NB4 (cell line): ENCODE data around the gene GDI2.

Experiments
- DNase-seq: peaks from one replicate; pipeline ENCODE4 v3.0.0; 2010; ENCODE audit warnings: low read depth
- H3K4me3 ChIP-seq: one replicate; pipeline ENCODE4 v1.5.1; 2011; ENCODE audit warnings: mild to moderate bottlenecking, low read depth, low read length, moderate library complexity
- CTCF ChIP-seq: IDR thresholded peaks from one replicate; pipeline ENCODE4 v1.5.1; 2012; ENCODE audit warnings: low read depth, low read length
- MAX ChIP-seq: IDR thresholded peaks from 2 replicates; pipeline ENCODE4 v1.6.1; 2011; ENCODE audit warnings: low read depth, low read length
- MYC ChIP-seq: IDR thresholded peaks from 2 replicates; pipeline ENCODE4 v1.6.1; 2011; ENCODE audit warnings: low read depth, low read length
- POLR2A ChIP-seq: IDR thresholded peaks from 2 replicates; pipeline ENCODE4 v1.6.1; 2011; ENCODE audit warnings: mild to moderate bottlenecking; ENCODE audit not compliant: insufficient read length; ENCODE audit errors: extremely low read depth

Gene GDI2

GRCh38 chr10:5738427-5738826, 74.8 kb downstream of the GDI2 start:
- H3K4me3 ChIP-seq = no peak overlapping the region
- no peak for DNase-seq
- TF ChIP-seq MYC (no peak), POLR2A (no peak), MAX (no peak), CTCF (no peak)

GRCh38 chr10:5737352-5737751, 75.9 kb downstream of the GDI2 start:
- H3K4me3 ChIP-seq = no peak overlapping the region
- no peak for TF ChIP-seq MAX
- TF ChIP-seq MYC = no peak
- TF ChIP-seq POLR2A = no peak
- no peak for TF ChIP-seq CTCF
- no peak for DNase-seq

- TF ChIP-seq CTCF (no peak), MAX (no peak), POLR2A (no peak), MYC (no peak)
- no peak overlapping the region for H3K4me3 ChIP-seq
- no peak for DNase-seq
Observed at GRCh38 chr10:5736591-5736990, 76.6 kb downstream of the GDI2 start.

- H3K4me3 ChIP-seq = no peak overlapping the region
- TF ChIP-seq CTCF (no peak), POLR2A (no peak), MYC (no peak), MAX (no peak)
- DNase-seq = no peak
Observed at GRCh38 chr10:5735119-5735518, 78.1 kb downstream of the GDI2 start.

GRCh38 chr10:5732141-5732540, 81.1 kb downstream of the GDI2 start:
- H3K4me3 ChIP-seq = no peak overlapping the region
- TF ChIP-seq MYC = no peak
- TF ChIP-seq MAX = no peak
- no peak for TF ChIP-seq CTCF
- no peak for TF ChIP-seq POLR2A
- no peak for DNase-seq

- TF ChIP-seq MAX = no peak
- no peak for TF ChIP-seq MYC
- TF ChIP-seq POLR2A = no peak
- no peak for TF ChIP-seq CTCF
- DNase-seq = no peak
- no peak overlapping the region for H3K4me3 ChIP-seq
Observed at GRCh38 chr10:5731559-5731958, 81.7 kb downstream of the GDI2 start.
